Parathyroid adenoma (tissue), 2 donors: ENCODE measurements around the gene CTDP1.

ENCODE experiments used
- H2AFZ ChIP-seq: fragments of 300-600 bp; sonication (generic); one replicate; pipeline ENCODE4 v1.7.0; 2017; ENCODE audit warnings: antibody characterized with exemption, mild to moderate bottlenecking
- H3K27ac ChIP-seq: fragments of 300-600 bp; sonication (generic); one replicate; pipeline ENCODE4 v1.7.0; 2017
- H3K27me3 ChIP-seq: fragments of 300-600 bp; sonication (generic); one replicate; pipeline ENCODE4 v1.7.0; 2017; ENCODE audit warnings: low read length; ENCODE audit not compliant: control insufficient read depth, insufficient read depth
- H3K36me3 ChIP-seq: fragments of 300-600 bp; sonication (generic); one replicate; pipeline ENCODE4 v1.7.0; 2017; ENCODE audit warnings: low read length; ENCODE audit not compliant: control insufficient read depth, insufficient read depth
- H3K4me1 ChIP-seq: fragments of 300-600 bp; sonication (generic); one replicate; pipeline ENCODE4 v1.7.0; 2017; ENCODE audit warnings: control low read depth
- H3K4me2 ChIP-seq: fragments of 300-600 bp; sonication (generic); one replicate; pipeline ENCODE4 v1.7.0; 2017; ENCODE audit warnings: low read length
- H3K4me3 ChIP-seq: fragments of 300-600 bp; sonication (generic); one replicate; pipeline ENCODE4 v1.7.0; 2017; ENCODE audit warnings: low read depth, low read length
- H3K79me2 ChIP-seq: fragments of 300-600 bp; sonication (generic); one replicate; pipeline ENCODE4 v1.7.0; 2017; ENCODE audit warnings: control low read depth
- H3K9ac ChIP-seq: fragments of 300-600 bp; sonication (generic); one replicate; pipeline ENCODE4 v1.7.0; 2017; ENCODE audit warnings: mild to moderate bottlenecking
- H3K9me3 ChIP-seq: fragments of 300-600 bp; sonication (generic); one replicate; pipeline ENCODE4 v1.7.0; 2017; ENCODE audit warnings: low read length; ENCODE audit not compliant: control insufficient read depth
- CTCF ChIP-seq: fragments of 300-600 bp; sonication (generic); IDR thresholded peaks from one replicate; pipeline ENCODE4 v1.7.0; 2017; ENCODE audit warnings: antibody characterized with exemption, mild to moderate bottlenecking
- donor health status: primary hyperparathyroidism.

The CTDP1 gene

GRCh38 chr18:79643054-79643984 lies 36.3 kb upstream of the CTDP1 start:
- H3K79me2 ChIP-seq, result no peaks in the 10 kb centered on the region
- H3K4me3 ChIP-seq, result no peak overlapping the region
- no peak overlapping the region for H3K9ac ChIP-seq
- H3K9me3 ChIP-seq, result no peaks in the 10 kb centered on the region
- no peak overlapping the region for H3K4me2 ChIP-seq
- H3K27ac ChIP-seq, result no peak overlapping the region
- H3K27me3 ChIP-seq, result no peaks in the 10 kb centered on the region
- no peaks in the 10 kb centered on the region for H3K4me1 ChIP-seq
- TF ChIP-seq CTCF, result no peak
- H3K36me3 ChIP-seq, result no peaks in the 10 kb centered on the region
- no peak overlapping the region for H2AFZ ChIP-seq

- Histone ChIP-seq H3K27ac (no peak overlapping the region), H3K4me3 (no peak overlapping the region), H3K79me2 (no peaks in the 10 kb centered on the region), H3K36me3 (no peaks in the 10 kb centered on the region), H3K4me1 (no peaks in the 10 kb centered on the region), H3K27me3 (no peaks in the 10 kb centered on the region), H3K9me3 (no peaks in the 10 kb centered on the region), H3K4me2 (no peak overlapping the region), H3K9ac (no peak overlapping the region), H2AFZ (no peak overlapping the region)
- TF ChIP-seq CTCF, result peak; percentile 50
Observed at GRCh38 chr18:79644006-79644665, 35.5 kb upstream of the CTDP1 start.

GRCh38 chr18:79644666-79645057 lies 34.9 kb upstream of the CTDP1 start:
- no peak overlapping the region for H3K27ac ChIP-seq
- TF ChIP-seq CTCF, result no peak
- H3K4me2 ChIP-seq, result no peak overlapping the region
- H3K79me2 ChIP-seq, result no peaks in the 10 kb centered on the region
- H3K9me3 ChIP-seq, result no peaks in the 10 kb centered on the region
- no peaks in the 10 kb centered on the region for H3K36me3 ChIP-seq
- no peak overlapping the region for H2AFZ ChIP-seq
- no peak overlapping the region for H3K4me3 ChIP-seq
- no peak overlapping the region for H3K9ac ChIP-seq
- H3K27me3 ChIP-seq, result no peaks in the 10 kb centered on the region
- no peaks in the 10 kb centered on the region for H3K4me1 ChIP-seq

GRCh38 chr18:79645291-79645983 lies 34.2 kb upstream of the CTDP1 start:
- Histone ChIP-seq H3K9me3 (no peaks in the 10 kb centered on the region), H3K4me3 (no peak overlapping the region), H3K36me3 (no peaks in the 10 kb centered on the region), H3K9ac (no peak overlapping the region), H3K27me3 (no peaks in the 10 kb centered on the region), H2AFZ (no peak overlapping the region), H3K4me1 (no peaks in the 10 kb centered on the region), H3K4me2 (no peak overlapping the region), H3K79me2 (no peaks in the 10 kb centered on the region), H3K27ac (no peak overlapping the region)
- TF ChIP-seq CTCF, result no peak
